ENCODE measurements around the gene SETDB1. TPM values are rescaled to one million over a fixed set of nuclear protein-coding genes. Genes with fewer than 3 reads are reported as not detected.
"Not testable (repeated sequence)": the region's sequence is repeated elsewhere in the genome, so short reads cannot be mapped to it uniquely, and the experiment has no call there.

The SETDB1 gene
- total and polyA plus RNA-seq, 2 of the 13 experiments (the other 11 are each of a cell fraction or from before 2014, with no cell fraction given), result 33.1 to 34.6 TPM

- TF ChIP-seq, protein P1, sequence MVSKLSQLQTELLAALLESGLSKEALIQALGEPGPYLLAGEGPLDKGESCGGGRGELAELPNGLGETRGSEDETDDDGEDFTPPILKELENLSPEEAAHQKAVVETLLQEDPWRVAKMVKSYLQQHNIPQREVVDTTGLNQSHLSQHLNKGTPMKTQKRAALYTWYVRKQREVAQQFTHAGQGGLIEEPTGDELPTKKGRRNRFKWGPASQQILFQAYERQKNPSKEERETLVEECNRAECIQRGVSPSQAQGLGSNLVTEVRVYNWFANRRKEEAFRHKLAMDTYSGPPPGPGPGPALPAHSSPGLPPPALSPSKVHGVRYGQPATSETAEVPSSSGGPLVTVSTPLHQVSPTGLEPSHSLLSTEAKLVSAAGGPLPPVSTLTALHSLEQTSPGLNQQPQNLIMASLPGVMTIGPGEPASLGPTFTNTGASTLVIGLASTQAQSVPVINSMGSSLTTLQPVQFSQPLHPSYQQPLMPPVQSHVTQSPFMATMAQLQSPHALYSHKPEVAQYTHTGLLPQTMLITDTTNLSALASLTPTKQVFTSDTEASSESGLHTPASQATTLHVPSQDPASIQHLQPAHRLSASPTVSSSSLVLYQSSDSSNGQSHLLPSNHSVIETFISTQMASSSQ (IDR thresholded peaks at IDR 0.05; ENCODE audit: low read depth), result no peak
- TF ChIP-seq, protein P1 (CRISPR knock-in tag; IDR thresholded peaks at IDR 0.05; ENCODE audit: borderline replicate concordance), result peak; percentile 56; the same call in 1 of the 2 replicates
- TF ChIP-seq HNRNPLL (IDR thresholded peaks at IDR 0.05; ENCODE audit: low read depth, low read length, poor library complexity, severe bottlenecking) (no peak), KMT2B (CRISPR knock-in tag; IDR thresholded peaks at IDR 0.05) (peak; percentile 85)
Observed at GRCh38 chr1:150926097-150926741, at the start of gene SETDB1 (continued).

- intact Hi-C loops (cut with micrococcal nuclease; ENCODE audit: unreplicated experiment), result loop anchor here (5.0 kb wide), 1 partner anchor 43 kb away; no protein-coding TSS in a partner anchor
- H3K27me3 ChIP-seq (ENCODE audit: control insufficient read depth in 1 of 2, insufficient read depth in 2 of 2, low read length in 2 of 2); H3K27ac ChIP-seq (ENCODE audit: extremely low read length, insufficient read depth, low read length); H3K36me3 ChIP-seq (replicated peaks in 1 of 2; ENCODE audit: control insufficient read depth in 1 of 2, insufficient read depth in 2 of 2, low read length in 2 of 2); POLR2A ChIA-PET; H3K9me3 ChIP-seq (ENCODE audit: low read length); DNase-seq (ENCODE audit: low spot score); BruUV-seq (replicated peaks); H3K9ac ChIP-seq (ENCODE audit: insufficient read depth, low read depth, low read length); H4K20me1 ChIP-seq (ENCODE audit: insufficient read depth, low read length); H3K4me2 ChIP-seq (ENCODE audit: low read depth, low read length); H2AFZ ChIP-seq (ENCODE audit: low read length); FAIRE-seq; in situ Hi-C loops (cut with HindIII; ENCODE audit: extremely low pct_ligation_motif_present, low pct_unique_long_range_greater_than_20kb); H3K4me3 ChIP-seq (replicated peaks in 1 of 3; ENCODE audit: insufficient read depth in 1 of 3, low read depth in 2 of 3, low read length in 3 of 3); CTCF ChIA-PET (ENCODE audit: low intra/inter-chr PET ratio, low total read pairs); ATAC-seq: not testable (repeated sequence)
- Histone ChIP-seq H3K79me2 (ENCODE audit: insufficient read depth, low read length) (peaks cover 18% of the 10 kb centered on the region), H3K4me1 (ENCODE audit: insufficient read depth, low read length) (peaks cover 23% of the 10 kb centered on the region)
- 52% methylated on average over 2 of the region's 2 CpGs for WGBS (ENCODE audit: low lambda C conversion rate)
Observed at GRCh38 chr1:150878931-150879330, 47.2 kb upstream of the SETDB1 start.
